Bronchial epithelial cell (primary cell): ENCODE data around the gene GNAS-AS1. TPM values are rescaled to one million over a fixed set of nuclear protein-coding genes. Genes with fewer than 3 reads are reported as not detected.

Source experiments
- DNase-seq: peaks from one replicate; pipeline ENCODE4 v3.0.0-alpha.2; 2010; ENCODE audit warnings: low read depth
- FAIRE-seq: peaks from 2 replicates; lab custom pipeline; 2011; peaks lifted over from hg19 to GRCh38; lab: Jason Lieb, UNC
- H3K27me3 ChIP-seq: 2 replicates; pipeline ENCODE4 v1.5.1; 2011; ENCODE audit warnings: low read length; ENCODE audit not compliant: control insufficient read depth, insufficient read depth
- H3K36me3 ChIP-seq: 2 replicates; pipeline ENCODE4 v1.5.1; 2011; ENCODE audit warnings: low read length; ENCODE audit not compliant: control insufficient read depth, insufficient read depth
- H3K4me3 ChIP-seq: 2 replicates; pipeline ENCODE4 v1.5.1; 2011; ENCODE audit warnings: mild to moderate bottlenecking, low read depth, low read length, control low read depth
- total RNA-seq: library from RNA; depleted of rRNA; stranded (reverse); fragments of >200 nt; gene quantifications from 2 replicates; pipeline ENCODE4 v1.2.1, GENCODE V29; 2014
- TF ChIP-seq, protein P1 (sequence below): IDR thresholded peaks from 2 replicates; pipeline ENCODE4 v1.5.1; 2011; ENCODE audit warnings: mild to moderate bottlenecking, moderate library complexity, low read length, control low read depth, inconsistent platforms; ENCODE audit not compliant: insufficient read depth, severe bottlenecking

Gene GNAS-AS1
- total RNA-seq, 1 donor from 2014 or later = 1.3 TPM

DNA sequence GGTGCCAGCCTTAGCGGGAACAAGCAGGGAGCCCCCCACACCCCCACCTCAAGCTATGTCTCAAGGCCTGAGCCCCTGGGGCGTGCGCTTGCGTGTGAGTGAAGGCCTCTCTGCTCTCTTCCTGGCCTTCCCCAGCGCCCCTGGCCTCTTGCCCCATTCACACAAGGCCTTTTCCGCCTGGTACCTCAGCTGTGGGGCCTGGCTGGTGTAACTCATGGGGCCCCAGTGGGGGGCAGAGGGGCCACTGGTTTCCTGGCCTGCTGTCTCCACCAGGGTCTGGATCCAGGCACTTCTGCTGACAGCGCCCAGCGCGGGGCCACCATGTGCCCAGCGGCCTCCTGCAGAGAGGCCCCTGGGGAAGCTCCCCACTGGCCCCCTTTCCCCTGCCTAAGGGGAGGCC, 34.7 kb downstream of the GNAS-AS1 start:
- FAIRE-seq = no peak
- Histone ChIP-seq H3K36me3 (no peaks in the 10 kb centered on the region), H3K27me3 (no peaks in the 10 kb centered on the region), H3K4me3 (no peak overlapping the region)
- DNase-seq = no peak
- TF ChIP-seq, protein P1, sequence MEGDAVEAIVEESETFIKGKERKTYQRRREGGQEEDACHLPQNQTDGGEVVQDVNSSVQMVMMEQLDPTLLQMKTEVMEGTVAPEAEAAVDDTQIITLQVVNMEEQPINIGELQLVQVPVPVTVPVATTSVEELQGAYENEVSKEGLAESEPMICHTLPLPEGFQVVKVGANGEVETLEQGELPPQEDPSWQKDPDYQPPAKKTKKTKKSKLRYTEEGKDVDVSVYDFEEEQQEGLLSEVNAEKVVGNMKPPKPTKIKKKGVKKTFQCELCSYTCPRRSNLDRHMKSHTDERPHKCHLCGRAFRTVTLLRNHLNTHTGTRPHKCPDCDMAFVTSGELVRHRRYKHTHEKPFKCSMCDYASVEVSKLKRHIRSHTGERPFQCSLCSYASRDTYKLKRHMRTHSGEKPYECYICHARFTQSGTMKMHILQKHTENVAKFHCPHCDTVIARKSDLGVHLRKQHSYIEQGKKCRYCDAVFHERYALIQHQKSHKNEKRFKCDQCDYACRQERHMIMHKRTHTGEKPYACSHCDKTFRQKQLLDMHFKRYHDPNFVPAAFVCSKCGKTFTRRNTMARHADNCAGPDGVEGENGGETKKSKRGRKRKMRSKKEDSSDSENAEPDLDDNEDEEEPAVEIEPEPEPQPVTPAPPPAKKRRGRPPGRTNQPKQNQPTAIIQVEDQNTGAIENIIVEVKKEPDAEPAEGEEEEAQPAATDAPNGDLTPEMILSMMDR = no peak

DNA sequence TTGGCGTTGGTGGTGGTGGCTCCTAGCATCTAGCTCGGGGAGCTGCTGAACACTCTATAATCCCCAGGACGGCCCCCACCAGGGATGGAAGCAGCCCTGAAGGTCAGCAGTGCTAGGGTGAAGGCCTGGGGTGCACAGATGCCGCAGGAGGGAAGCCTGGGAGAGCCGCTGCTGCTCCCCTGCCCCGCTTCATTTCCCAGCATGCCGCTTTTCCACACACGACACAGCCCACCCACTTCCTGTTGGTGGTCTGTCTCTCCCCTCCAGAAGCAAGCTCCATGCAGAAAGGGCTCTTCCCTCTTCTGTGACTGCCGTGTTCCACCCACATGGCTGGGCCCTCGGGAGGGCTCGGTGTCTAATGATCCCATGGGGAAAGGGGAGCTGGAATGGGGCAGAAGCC, 35.3 kb downstream of the GNAS-AS1 start:
- Histone ChIP-seq H3K36me3 (no peaks in the 10 kb centered on the region), H3K27me3 (no peaks in the 10 kb centered on the region), H3K4me3 (no peak overlapping the region)
- DNase-seq = no peak
- FAIRE-seq = no peak
- TF ChIP-seq, protein P1 = no peak

DNA sequence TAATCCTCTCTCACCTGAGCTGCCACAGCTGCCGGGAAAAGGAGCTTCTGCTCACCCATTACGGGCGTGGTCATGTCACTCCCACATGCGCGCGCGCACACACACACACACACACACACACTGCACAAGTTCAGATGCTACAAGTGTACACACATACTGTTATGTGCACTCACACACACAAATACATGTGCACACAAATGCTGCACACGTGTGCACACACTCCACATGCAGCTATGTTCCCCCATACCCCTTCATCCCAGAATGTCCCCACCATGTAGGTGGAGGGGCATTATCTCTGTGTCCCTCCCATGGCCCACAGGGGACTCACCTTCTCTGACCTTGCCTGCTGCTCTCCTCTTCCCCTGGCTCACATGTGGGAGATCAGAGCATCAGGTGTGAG, 37.3 kb downstream of the GNAS-AS1 start:
- no peak overlapping the region for H3K4me3 ChIP-seq
- FAIRE-seq = no peak
- H3K36me3 ChIP-seq = no peaks in the 10 kb centered on the region
- TF ChIP-seq, protein P1 = no peak
- no peak for DNase-seq
- no peaks in the 10 kb centered on the region for H3K27me3 ChIP-seq

DNA sequence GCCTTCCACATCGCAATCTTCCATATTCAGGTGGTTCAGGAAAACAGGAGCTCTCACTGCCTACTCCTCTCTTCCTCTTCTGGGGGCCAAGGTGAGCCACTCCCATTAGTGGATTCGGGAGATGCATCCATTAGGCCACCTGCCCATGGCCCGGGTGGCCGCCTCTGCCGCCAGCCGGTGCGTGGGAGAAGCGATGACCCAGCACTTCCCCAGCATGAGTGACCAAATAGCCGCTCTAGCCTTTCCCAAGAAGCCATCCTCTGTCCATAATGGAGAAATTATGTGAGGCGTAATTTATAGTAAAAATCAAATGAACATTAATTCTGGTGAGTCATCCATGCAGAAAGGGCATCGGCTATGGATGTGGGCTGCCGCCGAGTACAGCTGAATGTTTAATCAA, 39.4 kb downstream of the GNAS-AS1 start:
- FAIRE-seq (no peak), DNase-seq (no peak)
- H3K27me3 ChIP-seq = no peaks in the 10 kb centered on the region

DNA sequence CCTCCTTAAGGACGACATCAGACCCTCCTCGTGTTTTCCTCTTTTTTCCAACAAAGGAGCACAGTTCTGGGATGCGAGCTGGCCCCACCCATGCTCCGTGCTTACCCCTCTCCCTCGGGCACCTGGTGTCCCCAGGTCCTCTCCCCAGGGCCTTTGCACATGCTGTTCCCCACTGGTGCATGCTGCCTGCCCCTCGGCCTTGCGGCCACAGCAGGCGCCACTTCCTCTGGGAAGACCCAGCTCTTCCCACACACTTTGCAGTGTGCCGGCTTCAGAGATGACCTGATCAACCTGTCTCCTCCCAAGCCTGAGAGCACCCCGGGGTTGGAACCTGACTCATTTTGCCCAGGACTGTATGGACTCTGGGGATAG, 39.8 kb downstream of the GNAS-AS1 start:
- no peak for FAIRE-seq

More for the DNA sequence above, 39.4 kb downstream of the GNAS-AS1 start:
- Histone ChIP-seq H3K36me3 (no peaks in the 10 kb centered on the region), H3K4me3 (no peak overlapping the region)
- TF ChIP-seq, protein P1 = no peak

More for the DNA sequence above, 39.8 kb downstream of the GNAS-AS1 start:
- Histone ChIP-seq H3K4me3 (no peak overlapping the region), H3K36me3 (no peaks in the 10 kb centered on the region), H3K27me3 (no peaks in the 10 kb centered on the region)
- TF ChIP-seq, protein P1 = no peak
- no peak for DNase-seq
